Cortex of kidney (tissue), 1 donor: ENCODE measurements around the gene CPLANE2.

Source experiments
- DNase-seq: peaks from one replicate; lab custom pipeline; 2025; lab: John Stamatoyannopoulos, UW

CPLANE2 gene

DNA sequence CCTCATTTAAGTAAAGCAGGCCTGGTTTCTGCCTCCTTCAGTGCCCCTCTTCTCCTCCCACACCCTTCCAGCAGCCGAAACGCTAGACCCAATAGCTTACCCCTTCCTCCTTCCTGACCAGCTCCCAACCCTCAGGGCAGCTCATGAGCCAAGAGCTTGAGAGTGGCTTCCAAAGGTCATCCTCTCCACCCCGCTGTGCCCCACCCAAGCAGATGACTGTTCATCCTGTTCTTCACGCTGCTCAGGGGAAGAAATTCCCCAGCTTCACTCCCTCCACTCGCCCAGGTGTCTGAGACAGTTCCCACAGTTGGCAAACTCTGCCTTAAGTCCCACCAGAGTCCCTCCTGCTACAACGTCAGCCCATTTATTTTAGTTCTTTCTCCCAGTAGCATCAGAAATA lies 48.0 kb downstream of the CPLANE2 start:
- DNase-seq = no peak

DNA sequence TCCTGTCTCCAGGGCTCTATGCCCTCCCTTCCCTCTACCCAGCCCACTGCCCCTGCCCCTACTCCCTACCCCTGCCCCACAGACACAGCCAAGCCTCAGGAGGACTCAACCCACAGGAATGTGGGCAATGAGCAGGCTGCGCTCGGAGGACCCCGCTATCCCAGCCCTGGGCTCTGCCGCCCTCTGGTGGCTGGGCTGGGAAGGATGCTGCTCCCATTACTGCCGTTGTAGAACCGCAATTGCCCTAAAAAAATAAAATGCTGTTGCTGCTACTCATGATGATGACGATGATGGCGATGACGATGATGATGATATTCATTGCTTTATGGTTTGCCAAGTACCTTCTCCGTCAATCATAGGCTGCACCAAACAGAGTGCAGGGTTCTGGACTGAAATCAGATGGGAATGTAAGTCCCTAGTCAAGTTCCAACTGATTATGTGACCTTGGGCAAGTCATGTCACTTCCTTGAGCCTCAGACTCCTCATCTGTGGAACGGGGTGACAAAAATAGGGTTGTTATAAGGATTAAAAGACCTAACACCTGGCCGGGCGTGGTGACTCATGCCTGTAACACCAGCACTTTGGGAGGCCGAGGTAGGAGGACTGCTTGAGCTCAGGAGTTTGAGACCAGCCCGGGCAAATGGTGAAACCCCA lies 49.1 kb downstream of the CPLANE2 start:
- DNase-seq = no peak

DNA sequence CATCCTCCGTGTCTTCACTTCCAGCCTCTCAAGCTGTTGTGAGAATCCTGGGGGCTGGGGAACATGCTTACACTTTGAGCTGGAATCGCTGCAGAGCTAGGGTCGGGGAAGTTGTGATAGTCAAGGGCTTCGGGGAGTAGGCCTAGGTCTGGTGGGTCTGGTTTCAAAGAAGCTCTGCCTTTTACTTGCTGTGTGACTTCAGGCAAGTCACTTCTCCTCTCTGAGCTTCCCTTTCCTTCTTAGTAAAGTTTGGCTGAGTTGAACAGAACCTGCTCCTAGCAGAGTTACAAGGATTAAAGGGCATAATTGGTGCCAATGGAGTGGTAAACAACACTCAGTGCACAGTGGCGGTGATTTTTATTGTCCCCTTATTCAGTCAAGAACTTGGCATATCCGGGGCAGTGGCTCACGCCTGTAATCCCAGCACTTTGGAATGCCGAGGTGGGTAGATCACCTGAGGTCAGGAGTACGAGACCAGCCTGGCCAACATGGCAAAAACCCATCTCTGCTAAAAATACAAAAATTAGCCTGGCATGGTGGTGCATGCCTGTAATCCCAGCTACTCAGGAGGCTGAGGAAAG lies 50.2 kb downstream of the CPLANE2 start:
- DNase-seq = no peak

DNA sequence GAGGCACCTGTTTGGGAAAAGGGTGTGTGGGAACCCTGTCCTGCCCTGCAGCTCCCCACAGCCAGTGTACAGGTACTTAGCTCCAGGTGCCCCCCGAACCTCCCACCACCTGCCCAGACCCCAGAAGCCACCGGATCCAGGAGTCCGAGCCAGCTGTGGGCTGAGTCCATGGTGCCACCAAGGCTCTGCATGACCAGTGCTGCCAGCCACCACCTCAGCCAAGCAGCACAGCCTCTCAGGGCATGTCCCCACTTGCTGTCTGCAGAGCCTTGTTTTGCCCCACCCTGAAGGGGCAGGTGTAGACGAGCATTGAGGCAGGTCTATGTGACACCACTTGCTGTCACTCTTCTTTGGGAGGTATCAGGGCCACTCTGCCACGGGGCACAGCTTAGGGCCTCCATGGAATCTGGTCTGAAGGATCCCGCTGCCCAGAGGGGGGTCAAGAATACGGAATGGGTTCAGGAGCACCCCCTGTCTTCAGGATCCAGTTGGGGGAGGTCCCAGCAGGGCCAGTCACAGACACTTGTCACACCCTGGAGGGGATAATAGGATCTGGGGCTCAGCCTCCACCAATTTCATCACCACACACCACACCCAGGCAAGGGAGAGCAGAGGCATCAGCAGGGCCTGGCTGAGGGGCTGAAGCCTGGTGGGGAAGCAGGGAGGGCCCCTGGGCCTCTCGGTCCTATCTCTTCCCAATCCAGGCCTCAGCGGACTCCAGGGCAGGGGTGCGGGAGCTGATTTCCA lies 52.3 kb downstream of the CPLANE2 start:
- DNase-seq = no peak

DNA sequence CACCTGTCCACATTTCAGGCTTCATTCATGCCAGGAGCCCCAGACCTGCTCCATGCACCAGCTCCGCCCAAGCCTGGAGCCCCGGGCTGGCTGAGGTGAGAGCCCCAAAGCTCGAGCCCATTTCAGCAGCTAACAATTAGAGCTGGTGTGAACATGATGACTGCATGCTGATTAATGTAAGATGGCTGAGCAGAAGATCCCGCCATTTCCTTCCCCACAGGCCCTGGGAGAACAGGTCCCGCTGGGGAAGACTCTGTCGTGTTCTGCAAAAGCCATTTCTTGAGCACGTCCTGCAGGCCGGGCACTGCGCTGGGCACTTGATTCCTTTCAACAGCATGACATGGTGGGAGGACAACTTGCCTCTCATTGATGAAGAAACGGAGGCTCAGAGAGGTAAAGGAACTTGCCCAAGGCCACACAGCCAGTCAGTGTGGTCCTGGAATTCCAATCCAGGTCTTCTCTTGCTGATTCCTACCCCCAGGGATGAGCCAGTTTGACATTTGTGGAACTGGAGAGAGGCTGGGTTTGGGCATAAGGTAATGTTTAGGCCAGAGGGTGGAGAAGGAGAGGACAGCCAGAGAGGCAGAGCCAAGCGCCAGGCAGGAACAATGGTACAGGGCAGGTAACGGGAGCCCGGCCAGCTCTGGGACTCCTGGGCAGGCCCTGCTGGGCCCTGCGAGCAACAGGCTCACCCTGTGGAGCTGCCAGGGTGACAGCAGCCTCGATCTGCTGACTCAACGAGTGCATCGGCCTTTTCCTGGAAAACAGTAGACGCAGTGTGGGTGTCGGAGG lies 53.0 kb downstream of the CPLANE2 start:
- no peak for DNase-seq

DNA sequence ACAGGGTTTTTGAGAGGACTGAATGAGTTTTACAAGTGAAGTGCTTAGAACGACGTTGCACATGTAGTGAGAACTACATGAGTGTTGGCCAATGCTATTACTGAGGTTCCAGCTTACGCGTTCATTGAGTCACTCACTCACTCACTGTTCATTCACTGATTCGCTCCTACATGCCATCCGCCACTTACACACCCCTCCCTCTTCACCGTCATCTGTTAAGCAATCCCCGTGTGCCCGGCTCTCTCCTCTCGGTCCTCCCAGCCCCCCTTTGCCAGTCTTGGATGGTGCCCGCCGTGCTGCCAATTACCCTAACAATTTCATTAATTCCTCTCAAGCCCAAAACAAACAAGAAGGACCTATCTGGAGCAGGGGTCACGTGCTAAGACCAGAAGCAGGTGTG lies 53.8 kb downstream of the CPLANE2 start:
- no peak for DNase-seq

DNA sequence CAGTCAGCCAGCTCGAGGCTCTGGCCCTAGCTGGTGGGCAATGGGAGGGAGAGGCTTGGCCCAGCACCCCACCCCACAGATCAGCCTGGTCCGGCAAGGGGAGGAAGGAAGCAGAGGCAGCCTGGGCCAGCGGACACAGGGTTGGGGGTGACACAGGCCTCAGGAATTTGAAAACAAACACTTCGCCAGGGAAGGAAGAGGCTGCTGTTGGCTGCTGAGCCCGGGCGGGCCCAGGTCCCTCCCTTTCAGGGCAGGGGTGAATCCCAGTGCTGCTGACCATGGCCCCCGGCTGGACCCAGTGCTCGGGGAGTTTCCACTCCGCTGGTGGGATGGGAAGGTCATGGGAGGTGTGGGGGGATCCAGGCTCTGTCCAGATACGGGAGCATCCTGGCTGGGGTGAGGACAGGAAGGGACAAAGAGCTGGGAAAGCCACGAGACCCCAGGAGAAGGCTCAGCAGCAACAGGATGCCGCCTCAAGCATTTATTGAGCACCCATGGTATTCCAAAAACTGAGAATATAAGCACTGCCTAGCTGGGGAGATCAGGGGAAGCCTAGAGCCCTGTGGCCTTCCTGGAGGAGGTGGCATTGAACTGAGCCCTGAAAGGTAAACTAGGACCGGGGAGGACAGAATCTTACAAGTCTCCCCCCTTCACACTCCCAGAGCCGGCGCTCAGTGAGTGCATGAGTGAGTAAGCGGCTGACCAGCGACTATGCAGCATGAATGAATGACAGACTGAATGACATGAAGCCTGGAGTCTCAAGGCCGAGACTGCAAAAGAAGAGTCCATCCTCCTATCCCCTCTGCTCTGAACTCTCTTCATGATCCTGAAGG lies 54.9 kb downstream of the CPLANE2 start:
- no peak for DNase-seq
